Diencephalon (tissue), 1 donor: ENCODE measurements around the gene POLR2E. TPM values are rescaled to one million over a fixed set of nuclear protein-coding genes. Genes with fewer than 3 reads are reported as not detected.

ENCODE experiments used
- total RNA-seq: library from RNA; depleted of rRNA; stranded (reverse); fragments of >200 nt; gene quantifications from one replicate; pipeline ENCODE4 v1.2.3, GENCODE V29; 2014

The POLR2E gene
- total RNA-seq, result 55.4 TPM

GRCh38 chr19:1094978-1095701, at the start of gene POLR2E:
POLR2E (minus strand) TSS chr19:1095375; CDS start chr19:1095315, 60 bp downstream.

GRCh38 chr19:1103708-1104310, 8.6 kb upstream of the POLR2E start, which contains the start of gene GPX4:
GPX4 (plus strand) TSS chr19:1103994; CDS start chr19:1104044, 50 bp downstream.

GRCh38 chr19:1066748-1067340, 28.3 kb downstream of the POLR2E start, which contains the start of gene ARHGAP45:
ARHGAP45 (plus strand) TSS chr19:1067167; CDS start chr19:1067406, 239 bp downstream.

DNA sequence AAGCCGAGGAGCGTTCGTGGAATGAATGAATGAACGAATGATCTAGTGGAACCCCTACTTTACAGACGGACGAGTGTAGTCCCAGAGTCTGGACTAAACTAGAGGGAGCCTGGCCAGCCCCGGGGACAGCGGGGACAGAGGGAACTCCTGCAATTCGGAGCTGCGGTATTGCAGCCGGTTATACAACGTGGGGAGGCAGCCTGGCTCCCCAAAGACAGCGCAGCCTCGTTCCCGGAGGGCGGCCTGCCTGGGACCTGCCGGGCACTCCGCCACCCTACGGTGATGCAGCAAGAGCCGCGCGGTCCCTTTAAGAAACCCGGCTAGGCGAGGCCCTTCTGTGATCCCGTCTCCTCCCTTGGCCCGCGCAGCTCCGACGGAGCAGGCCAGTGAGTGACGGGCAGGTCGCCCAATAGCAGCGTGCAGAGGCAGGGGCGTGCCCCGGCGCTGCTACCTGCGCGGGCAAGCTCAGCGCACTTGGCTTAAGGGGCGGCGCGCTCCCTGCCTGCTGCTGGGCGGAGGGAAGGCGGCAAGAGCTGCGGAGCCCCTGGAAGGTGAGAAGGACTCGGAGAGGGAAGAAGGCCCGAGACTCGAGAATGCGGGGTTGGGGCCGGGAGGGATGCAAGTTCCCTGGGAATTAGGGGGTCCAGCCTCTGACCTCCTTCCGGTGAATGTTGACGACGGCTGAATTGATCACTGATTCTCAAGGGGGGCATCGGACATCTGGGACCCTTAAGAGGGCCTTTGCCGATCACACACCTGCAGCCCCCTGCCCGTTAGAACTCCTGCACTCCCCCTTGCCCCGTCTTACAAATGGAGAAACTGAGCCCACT, 55.3 kb downstream of the POLR2E start, which contains the start of gene ABCA7:
TSS of gene ABCA7 (plus strand) at position 462 of the 830 bp plus-strand sequence. CDS start 1,255 bp downstream, outside the sequence.

Other genes starting within 250 kb of the POLR2E start
- 0.69 TPM for gene ELANE, start 243.1 kb downstream of the POLR2E start, total RNA-seq
- 1.6 TPM for gene CFD, start 235.7 kb downstream of the POLR2E start, total RNA-seq
- 27.5 TPM for gene MED16, start 202.2 kb downstream of the POLR2E start, total RNA-seq
- not detected for gene RNU6-9, start 201.9 kb downstream of the POLR2E start, total RNA-seq
- 40.1 TPM for gene R3HDM4, start 182.2 kb downstream of the POLR2E start, total RNA-seq
- 2.3 TPM for gene KISS1R, start 178.0 kb downstream of the POLR2E start, total RNA-seq
- gene ARID3A, start 169.3 kb downstream of the POLR2E start, total RNA-seq, result 7.6 TPM
- 33.7 TPM for gene WDR18, start 111.0 kb downstream of the POLR2E start, total RNA-seq
- 0.69 TPM for gene GRIN3B, start 95.0 kb downstream of the POLR2E start, total RNA-seq
- gene TMEM259, start 74.3 kb downstream of the POLR2E start, total RNA-seq, result 40.8 TPM
- not detected for gene RNU6-2, start 73.9 kb downstream of the POLR2E start, total RNA-seq
- gene CNN2, start 68.8 kb downstream of the POLR2E start, total RNA-seq, result 18.2 TPM
- 11.8 TPM for gene ABCA7, start 55.3 kb downstream of the POLR2E start, total RNA-seq
- gene ARHGAP45, start 28.2 kb downstream of the POLR2E start, total RNA-seq, result 2.5 TPM
- gene GPX4, start 8.6 kb upstream of the POLR2E start, total RNA-seq, result 187 TPM
- gene SBNO2, start 78.9 kb upstream of the POLR2E start, total RNA-seq, result 4.4 TPM
- 45.7 TPM for gene STK11, start 110.4 kb upstream of the POLR2E start, total RNA-seq
- 12.9 TPM for gene CBARP, start 142.6 kb upstream of the POLR2E start, total RNA-seq
- gene ATP5F1D, start 146.4 kb upstream of the POLR2E start, total RNA-seq, result 18.5 TPM
- 14.1 TPM for gene MIDN, start 153.2 kb upstream of the POLR2E start, total RNA-seq
- 512 TPM for gene CIRBP, start 174.0 kb upstream of the POLR2E start, total RNA-seq
- gene FAM174C, start 180.2 kb upstream of the POLR2E start, total RNA-seq, result 5.8 TPM
- 12.5 TPM for gene EFNA2, start 190.5 kb upstream of the POLR2E start, total RNA-seq